Astrocyte (in vitro differentiated cells and primary cell): ENCODE results near the gene BRI3. TPM values are rescaled to one million over a fixed set of nuclear protein-coding genes. Genes with fewer than 3 reads are reported as not detected.
A peak's percentile ranks its signal among the peaks of the same experiment; 100 is the strongest.

Experiments used
- DNase-seq: peaks from one replicate; pipeline ENCODE4 v3.0.0-alpha.2; 2010; ENCODE audit warnings: low read depth
- FAIRE-seq: peaks from 2 replicates; lab custom pipeline; 2011; peaks lifted over from hg19 to GRCh38; lab: Jason Lieb, UNC
- H2AFZ ChIP-seq: 2 replicates; pipeline ENCODE4 v1.6.0; 2012; ENCODE audit warnings: low read depth, low read length, inconsistent platforms
- H3K27ac ChIP-seq: 2 replicates; pipeline ENCODE4 v1.5.1; 2011; ENCODE audit warnings: low read depth, low read length, inconsistent platforms
- H3K27me3 ChIP-seq: 2 replicates; pipeline ENCODE4 v1.6.0; 2011; ENCODE audit warnings: low read length, inconsistent platforms; ENCODE audit not compliant: insufficient read depth
- H3K36me3 ChIP-seq: 2 replicates; pipeline ENCODE4 v1.5.1; 2011; ENCODE audit warnings: low read length, inconsistent platforms; ENCODE audit not compliant: insufficient read depth
- H3K4me1 ChIP-seq: 2 replicates; pipeline ENCODE4 v1.5.1; 2011; ENCODE audit warnings: low read length, inconsistent platforms; ENCODE audit not compliant: insufficient read depth
- H3K4me2 ChIP-seq: 2 replicates; pipeline ENCODE4 v1.6.0; 2012; ENCODE audit warnings: low read length, inconsistent platforms
- H3K4me3 ChIP-seq: 2 replicates; pipeline ENCODE4 v1.5.1; 2011; ENCODE audit warnings: low read depth, mild to moderate bottlenecking, low read length, inconsistent platforms; ENCODE audit not compliant: insufficient read depth
- H3K79me2 ChIP-seq: 2 replicates; pipeline ENCODE4 v1.6.0; 2012; ENCODE audit warnings: mild to moderate bottlenecking, low read length, inconsistent platforms; ENCODE audit not compliant: insufficient read depth
- H3K9ac ChIP-seq: 2 replicates; pipeline ENCODE4 v1.6.0; 2012; ENCODE audit warnings: mild to moderate bottlenecking, low read length, inconsistent platforms
- H3K9me3 ChIP-seq: 2 replicates; pipeline ENCODE4 v1.5.1; 2012; ENCODE audit warnings: low read depth, mild to moderate bottlenecking, low read length, inconsistent platforms; ENCODE audit not compliant: insufficient read depth
- H4K20me1 ChIP-seq: 2 replicates; pipeline ENCODE4 v1.6.0; 2012; ENCODE audit warnings: low read length, inconsistent platforms; ENCODE audit not compliant: insufficient read depth
- H3K27ac Mint-ChIP-seq: one replicate; pipeline ENCODE4 v1.8.0; 2021; ENCODE audit warnings: mild to moderate bottlenecking, mixed read lengths; ENCODE audit not compliant: unreplicated experiment
- H3K27me3 Mint-ChIP-seq: one replicate; pipeline ENCODE4 v1.8.0; 2021; ENCODE audit warnings: low read depth, mixed read lengths; ENCODE audit not compliant: unreplicated experiment
- H3K36me3 Mint-ChIP-seq: one replicate; pipeline ENCODE4 v1.8.0; 2021; ENCODE audit warnings: low read depth, mixed read lengths; ENCODE audit not compliant: unreplicated experiment
- H3K4me1 Mint-ChIP-seq: one replicate; pipeline ENCODE4 v1.8.0; 2021; ENCODE audit warnings: low read depth, mixed read lengths; ENCODE audit not compliant: unreplicated experiment
- H3K4me3 Mint-ChIP-seq: one replicate; pipeline ENCODE4 v1.8.0; 2021; ENCODE audit warnings: mild to moderate bottlenecking, moderate library complexity, mixed read lengths; ENCODE audit not compliant: unreplicated experiment
- H3K9me3 Mint-ChIP-seq: one replicate; pipeline ENCODE4 v1.8.0; 2021; ENCODE audit warnings: mild to moderate bottlenecking, mixed read lengths; ENCODE audit not compliant: unreplicated experiment
- CTCF ChIP-seq: IDR thresholded peaks from 2 replicates; pipeline ENCODE4 v1.5.1; 2011; ENCODE audit warnings: low read depth, mild to moderate bottlenecking, inconsistent platforms, low read length, moderate library complexity; ENCODE audit not compliant: insufficient read depth
- EZH2 ChIP-seq: IDR thresholded peaks from 2 replicates; pipeline ENCODE4 v1.6.1; 2012; ENCODE audit warnings: mild to moderate bottlenecking, low read length, inconsistent platforms; ENCODE audit not compliant: insufficient read depth
- total RNA-seq: library from RNA; stranded (reverse); gene quantifications from 2 replicates; pipeline ENCODE4 v1.2.1, GENCODE V29; 2021

Gene BRI3
- total RNA-seq, 1 donor from 2014 or later: 195 TPM

DNA sequence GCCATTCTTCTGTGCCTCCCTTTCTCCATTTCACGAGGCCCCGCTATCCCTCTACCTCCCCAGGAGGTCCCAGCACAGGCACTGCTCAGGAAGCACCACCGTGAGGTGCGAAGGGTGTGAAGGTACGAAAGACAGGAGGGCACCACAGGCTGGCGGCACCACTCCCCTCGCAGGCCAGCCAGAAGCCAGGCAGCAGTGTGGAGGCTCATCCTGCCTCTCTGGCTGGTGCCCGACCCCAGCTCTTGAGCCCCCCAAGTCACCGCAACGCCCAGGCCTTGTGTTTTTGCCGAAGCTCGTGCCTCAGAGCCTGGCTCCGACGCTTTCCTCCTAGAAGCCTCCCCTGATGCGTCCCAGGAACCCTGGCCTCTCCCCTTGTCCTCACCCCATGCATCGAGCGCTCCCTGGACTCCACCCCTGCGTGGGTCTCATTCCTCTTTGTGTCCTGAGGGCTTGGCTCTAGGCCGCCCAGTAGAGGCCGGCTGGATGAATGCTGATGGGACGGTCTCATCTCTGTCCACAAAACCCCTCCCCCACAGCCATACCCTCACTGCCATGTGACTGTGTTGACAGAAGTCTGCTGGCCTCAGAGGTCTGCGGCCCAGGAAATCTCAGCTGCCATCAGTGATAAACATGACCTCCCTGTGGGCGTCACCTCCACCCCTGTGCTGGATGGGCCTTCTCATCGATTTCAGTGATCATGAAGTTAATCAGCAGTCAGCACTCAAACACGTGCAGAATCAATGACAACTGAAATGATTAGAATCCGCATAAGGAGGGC lies 19.3 kb downstream of the BRI3 start:
- H3K36me3 Mint-ChIP-seq: peaks cover 17% of the 10 kb centered on the region

DNA sequence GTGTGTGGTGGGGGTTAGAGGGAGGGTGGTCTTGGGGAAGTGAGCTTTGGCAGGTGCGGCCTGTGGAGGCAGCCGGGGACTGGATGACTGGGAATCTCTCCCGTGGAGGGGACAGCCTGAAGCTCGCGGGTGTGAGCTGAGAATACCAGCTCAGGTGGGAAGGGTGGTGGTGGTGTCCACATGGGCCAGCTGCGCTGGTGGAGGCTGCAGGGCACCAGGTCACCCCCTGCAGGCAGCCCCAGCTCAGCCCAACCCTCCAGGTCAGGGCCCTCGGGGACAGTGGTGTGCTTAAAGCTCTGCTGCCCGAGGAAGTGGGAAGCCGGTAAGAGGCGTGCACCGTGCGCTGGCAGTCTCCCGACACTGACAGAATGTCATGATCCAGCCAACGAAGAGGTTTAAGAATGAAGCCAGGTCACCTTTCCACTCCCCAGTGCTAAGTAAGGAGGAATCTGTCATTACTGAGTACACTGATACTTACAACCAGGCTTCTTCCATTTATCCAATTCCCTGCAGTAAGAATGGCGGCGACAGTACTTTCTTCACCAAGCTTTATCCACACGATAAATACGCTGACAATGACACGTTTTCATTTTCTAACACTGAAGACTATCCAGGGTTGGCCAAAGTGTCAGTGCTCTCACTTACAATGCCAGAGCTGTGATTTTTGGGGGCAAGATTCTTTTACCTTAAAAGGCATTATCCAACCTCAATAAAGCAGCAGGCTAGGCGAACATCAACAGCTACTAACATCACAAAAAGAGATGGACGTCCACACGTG lies 20.4 kb downstream of the BRI3 start:
- Histone ChIP-seq H3K79me2 (no peaks in the 10 kb centered on the region), H3K4me1 (no peaks in the 10 kb centered on the region), H3K9me3 (no peaks in the 10 kb centered on the region), H3K9ac (no peak overlapping the region), H3K27ac (no peak overlapping the region), H2AFZ (no peak overlapping the region), H3K4me3 (no peak overlapping the region), H3K27me3 (no peaks in the 10 kb centered on the region), H3K4me2 (no peak overlapping the region), H4K20me1 (peaks cover 6% of the 10 kb centered on the region), H3K36me3 (peaks cover 4% of the 10 kb centered on the region)
- Mint-ChIP-seq H3K4me3 (no peak overlapping the region), H3K27me3 (no peaks in the 10 kb centered on the region), H3K9me3 (no peaks in the 10 kb centered on the region), H3K27ac (no peak overlapping the region), H3K36me3 (peaks cover 22% of the 10 kb centered on the region), H3K4me1 (peaks cover 4% of the 10 kb centered on the region)
- TF ChIP-seq CTCF: no peak
- TF ChIP-seq EZH2: no peak
- DNase-seq (no peak), FAIRE-seq (no peak)

More for the DNA sequence above, 19.3 kb downstream of the BRI3 start:
- H3K36me3 ChIP-seq: peaks cover 2% of the 10 kb centered on the region
- Mint-ChIP-seq H3K27me3 (no peaks in the 10 kb centered on the region), H3K27ac (peak overlapping the region; percentile 8), H3K9me3 (no peaks in the 10 kb centered on the region), H3K4me3 (no peak overlapping the region), H3K4me1 (peaks cover 4% of the 10 kb centered on the region)
- no peaks in the 10 kb centered on the region for H3K27me3 ChIP-seq
- no peaks in the 10 kb centered on the region for H3K79me2 ChIP-seq
- H3K4me1 ChIP-seq: no peaks in the 10 kb centered on the region
- peaks cover 6% of the 10 kb centered on the region for H4K20me1 ChIP-seq
- FAIRE-seq (no peak), DNase-seq (no peak)
- H3K9ac ChIP-seq: no peak overlapping the region
- no peak overlapping the region for H3K4me3 ChIP-seq
- TF ChIP-seq CTCF: no peak
- TF ChIP-seq EZH2: no peak
- H3K9me3 ChIP-seq: no peaks in the 10 kb centered on the region
- H3K27ac ChIP-seq: no peak overlapping the region
- H2AFZ ChIP-seq: no peak overlapping the region
- no peak overlapping the region for H3K4me2 ChIP-seq
